Gastrocnemius medialis (tissue), 4 donors: ENCODE results near the gene NR0B2. TPM values are rescaled to one million over a fixed set of nuclear protein-coding genes. Genes with fewer than 3 reads are reported as not detected.

Experiments used
- ATAC-seq, 2 donors: fragments of 150-250 bp; one replicate each; pipeline ENCODE4 v1.9.1; 2016
- DNase-seq, 2 donors: peaks; one replicate each; pipeline ENCODE4 v3.0.0-alpha.2; 2019
- H3K27ac ChIP-seq, 4 donors: fragments of 200-600 bp; sonication (generic); 1 replicate in 1 of 4; 2 replicates in 3 of 4; pipeline ENCODE4 v1.5.1; 2016 to 2018; ENCODE audit warnings: mild to moderate bottlenecking in 2 of 4, moderate library complexity in 1 of 4
- H3K27me3 ChIP-seq, 3 donors: fragments of 200-600 bp; sonication (generic) in 2 of 3; 1 replicate in 1 of 3; 2 replicates in 2 of 3; pipeline versions ENCODE4 v1.5.1 to v1.6.0; 2016 to 2019; ENCODE audit warnings: mild to moderate bottlenecking in 1 of 3, moderate library complexity in 1 of 3
- H3K36me3 ChIP-seq, 2 donors: fragments of 200-600 bp; sonication (generic) in 1 of 2; one replicate each; pipeline ENCODE4 v1.5.1; 2017 to 2018
- H3K4me1 ChIP-seq, 2 donors: fragments of 200-600 bp; sonication (generic) in 1 of 2; one replicate each; pipeline ENCODE4 v1.5.1; 2016 to 2017; ENCODE audit warnings: mild to moderate bottlenecking in 2 of 2
- H3K4me3 ChIP-seq, 4 donors: fragments of 200-600 bp; sonication (generic) in 3 of 4; 1 replicate in 1 of 4; 2 replicates in 3 of 4; pipeline ENCODE4 v1.5.1; 2016 to 2019; ENCODE audit warnings: mild to moderate bottlenecking in 2 of 4
- H3K9me3 ChIP-seq, 3 donors: fragments of 200-600 bp; sonication (generic) in 2 of 3; 1 replicate in 1 of 3; 2 replicates in 2 of 3; pipeline ENCODE4 v1.5.1; 2016 to 2019
- CTCF ChIP-seq, 5 experiments: fragments of 450-650 bp in 3 of 5; fragments of 200-600 bp in 2 of 5; sonication (generic) in 2 of 5; IDR thresholded peaks in 4 of 5; conservative IDR thresholded peaks in 1 of 5; 1 replicate in 4 of 5; 2 replicates in 1 of 5; pipeline ENCODE4 v1.5.1; 2016 to 2019; ENCODE audit warnings: antibody characterized with exemption in 5 of 5, mild to moderate bottlenecking in 3 of 5, moderate library complexity in 3 of 5
- POLR2A ChIP-seq, 2 donors: fragments of 450-650 bp; IDR thresholded peaks; one replicate each; pipeline ENCODE4 v1.6.1; 2017; ENCODE audit warnings: antibody characterized with exemption in 2 of 2, mild to moderate bottlenecking in 2 of 2, moderate library complexity in 2 of 2
- in situ Hi-C, 4 donors: fragments of 200-750 bp; cut with MboI; loops; one replicate each; pipeline versions ENCODE4 v1.15.0 to v1.8.0; 2017; ENCODE audit warnings: low sequenced_read_pairs in 4 of 4
- intact Hi-C: fragments of 100-400 bp; cut with DNase I; formaldehyde crosslinking; loops from one replicate; pipeline ENCODE4 v1.15.1; 2023; ENCODE audit warnings: low total_unique reads
- total RNA-seq, 4 donors: library from RNA; depleted of rRNA; stranded (reverse); fragments of >200 nt; gene quantifications; one replicate each; pipeline versions ENCODE4 v1.1.0 to v1.2.3, GENCODE V29; 2016

NR0B2 gene
- total RNA-seq, 4 donors from 2014 or later: 0.31 TPM; not detected in 3

DNA sequence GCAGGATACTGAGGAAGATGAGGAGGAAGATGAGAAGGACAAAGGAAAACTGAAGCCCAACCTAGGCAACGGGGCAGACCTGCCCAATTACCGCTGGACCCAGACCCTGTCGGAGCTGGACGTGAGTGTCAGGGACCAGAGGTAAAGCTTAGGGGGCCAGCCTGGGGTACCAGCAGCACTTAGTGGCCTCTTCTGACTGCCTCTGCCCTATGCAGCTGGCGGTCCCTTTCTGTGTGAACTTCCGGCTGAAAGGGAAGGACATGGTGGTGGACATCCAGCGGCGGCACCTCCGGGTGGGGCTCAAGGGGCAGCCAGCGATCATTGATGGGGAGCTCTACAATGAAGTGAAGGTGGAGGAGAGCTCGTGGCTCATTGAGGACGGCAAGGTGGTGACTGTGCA is 28.9 kb upstream of the NR0B2 start:
- DNase-seq (no peak), ATAC-seq (no peak)
- no peak overlapping the region for H3K4me3 ChIP-seq
- in situ Hi-C loops: no loop called here
- no peak overlapping the region for H3K27ac ChIP-seq
- no peaks in the 10 kb centered on the region for H3K4me1 ChIP-seq
- no peaks in the 10 kb centered on the region for H3K27me3 ChIP-seq
- intact Hi-C loops: no loop called here
- H3K9me3 ChIP-seq: no peaks in the 10 kb centered on the region
- H3K36me3 ChIP-seq: peaks cover 0 to 59% of the 10 kb centered on the region in 2 donors
- no peak for TF ChIP-seq CTCF (IDR thresholded peaks at IDR 0.05 in 4 of 5, conservative IDR thresholded peaks at IDR 0.05 in 1 of 5)
- no peak for TF ChIP-seq POLR2A (IDR thresholded peaks at IDR 0.05)

- in situ Hi-C loops: no loop called here
- Histone ChIP-seq H3K27me3 (no peaks in the 10 kb centered on the region), H3K9me3 (no peaks in the 10 kb centered on the region), H3K4me3 (no peak overlapping the region), H3K36me3 (peaks cover 0 to 53% of the 10 kb centered on the region in 2 donors), H3K4me1 (no peaks in the 10 kb centered on the region), H3K27ac (no peak overlapping the region)
- no peak for TF ChIP-seq CTCF (IDR thresholded peaks at IDR 0.05 in 4 of 5, conservative IDR thresholded peaks at IDR 0.05 in 1 of 5)
- no peak for TF ChIP-seq POLR2A (IDR thresholded peaks at IDR 0.05)
- intact Hi-C loops: no loop called here
- DNase-seq: no peak
- ATAC-seq: no peak
Measured at GRCh38 chr1:26941311-26941710, 27.5 kb upstream of the NR0B2 start.

GRCh38 chr1:26938659-26939025 is 24.9 kb upstream of the NR0B2 start:
- intact Hi-C loops: no loop called here
- no peak overlapping the region for H3K27ac ChIP-seq
- in situ Hi-C loops: no loop called here
- no peak for TF ChIP-seq CTCF (IDR thresholded peaks at IDR 0.05 in 4 of 5, conservative IDR thresholded peaks at IDR 0.05 in 1 of 5)
- no peak for TF ChIP-seq POLR2A (IDR thresholded peaks at IDR 0.05)
- peaks cover 2 to 38% of the 10 kb centered on the region in 2 donors for H3K36me3 ChIP-seq
- no peak overlapping the region for H3K4me3 ChIP-seq
- H3K9me3 ChIP-seq: no peaks in the 10 kb centered on the region
- H3K27me3 ChIP-seq: no peaks in the 10 kb centered on the region
- ATAC-seq (no peak), DNase-seq (no peak)
- no peaks in the 10 kb centered on the region for H3K4me1 ChIP-seq

GRCh38 chr1:26938004-26938658 is 24.4 kb upstream of the NR0B2 start:
- TF ChIP-seq POLR2A (IDR thresholded peaks at IDR 0.05) (no peak), CTCF (IDR thresholded peaks at IDR 0.05 in 4 of 5, conservative IDR thresholded peaks at IDR 0.05 in 1 of 5) (no peak)
- no peak for DNase-seq
- intact Hi-C loops: no loop called here
- ATAC-seq: no peak
- Histone ChIP-seq H3K36me3 (peaks cover 2 to 35% of the 10 kb centered on the region in 2 donors), H3K9me3 (no peaks in the 10 kb centered on the region), H3K4me1 (no peaks in the 10 kb centered on the region), H3K27me3 (no peaks in the 10 kb centered on the region), H3K4me3 (no peak overlapping the region), H3K27ac (no peak overlapping the region)
- in situ Hi-C loops: no loop called here

GRCh38 chr1:26936823-26937222 is 23.0 kb upstream of the NR0B2 start:
- Histone ChIP-seq H3K4me3 (no peak overlapping the region), H3K27ac (no peak overlapping the region), H3K36me3 (peaks cover 2 to 29% of the 10 kb centered on the region in 2 donors), H3K4me1 (no peaks in the 10 kb centered on the region), H3K9me3 (no peaks in the 10 kb centered on the region), H3K27me3 (no peaks in the 10 kb centered on the region)
- intact Hi-C loops: no loop called here
- ATAC-seq (no peak), DNase-seq (no peak)
- in situ Hi-C loops: no loop called here
- TF ChIP-seq POLR2A (IDR thresholded peaks at IDR 0.05) (no peak), CTCF (IDR thresholded peaks at IDR 0.05 in 4 of 5, conservative IDR thresholded peaks at IDR 0.05 in 1 of 5) (no peak)
